Activated CD4-positive, CD25-positive, alpha-beta regulatory T cell treated with anti-CD3 and anti-CD28 coated beads, Interleukin-2, amount 50 U/mL, for 72 hours (primary cell): ENCODE measurements around the gene LRFN2.

Experiments used
- DNase-seq: peaks from one replicate; pipeline ENCODE4 v3.0.0; 2021

The LRFN2 gene

GRCh38 chr6:40425192-40425919 lies 161.8 kb downstream of the LRFN2 start:
- no peak for DNase-seq

GRCh38 chr6:40422046-40422445 lies 165.1 kb downstream of the LRFN2 start:
- no peak for DNase-seq

- no peak for DNase-seq
Observed at GRCh38 chr6:40419946-40420728, 167.0 kb downstream of the LRFN2 start.

- no peak for DNase-seq
Observed at GRCh38 chr6:40419377-40419776, 167.8 kb downstream of the LRFN2 start.

- DNase-seq = no peak
Observed at GRCh38 chr6:40417031-40417430, 170.1 kb downstream of the LRFN2 start.

GRCh38 chr6:40414617-40415016 lies 172.5 kb downstream of the LRFN2 start:
- no peak for DNase-seq

- no peak for DNase-seq
Observed at GRCh38 chr6:40413239-40413638, 173.9 kb downstream of the LRFN2 start.

GRCh38 chr6:40411881-40412280 lies 175.3 kb downstream of the LRFN2 start:
- DNase-seq = no peak

- DNase-seq = no peak
Observed at GRCh38 chr6:40410821-40411220, 176.3 kb downstream of the LRFN2 start.

- DNase-seq = no peak
Observed at GRCh38 chr6:40409716-40410397, 177.3 kb downstream of the LRFN2 start.

- DNase-seq = no peak
Observed at GRCh38 chr6:40408786-40409542, 178.2 kb downstream of the LRFN2 start.

GRCh38 chr6:40407239-40407638 lies 179.9 kb downstream of the LRFN2 start:
- DNase-seq = no peak

GRCh38 chr6:40406175-40406574 lies 181.0 kb downstream of the LRFN2 start:
- no peak for DNase-seq

- no peak for DNase-seq
Observed at GRCh38 chr6:40400738-40401137, 186.4 kb downstream of the LRFN2 start.

GRCh38 chr6:40399888-40400457 lies 187.2 kb downstream of the LRFN2 start:
- no peak for DNase-seq

GRCh38 chr6:40398810-40399477 lies 188.2 kb downstream of the LRFN2 start:
- no peak for DNase-seq

- no peak for DNase-seq
Observed at GRCh38 chr6:40398034-40398691, 189.0 kb downstream of the LRFN2 start.

GRCh38 chr6:40397287-40398033 lies 189.7 kb downstream of the LRFN2 start:
- no peak for DNase-seq

- no peak for DNase-seq
Observed at GRCh38 chr6:40395698-40396076, 191.5 kb downstream of the LRFN2 start.

GRCh38 chr6:40395066-40395697 lies 192.0 kb downstream of the LRFN2 start:
- no peak for DNase-seq
